22Rv1 (cell line): Measurements from ENCODE around the gene CFLAR.

Experiments
- CTCF ChIP-seq: fragments of 450-650 bp; IDR thresholded peaks from 2 replicates; pipeline ENCODE4 v1.5.1; 2017; ENCODE audit warnings: mild to moderate bottlenecking
- ZFX ChIP-seq: fragments of 450-650 bp; IDR thresholded peaks from 2 replicates; pipeline ENCODE4 v1.6.1; 2017; ENCODE audit warnings: antibody characterized with exemption, borderline replicate concordance

DNA sequence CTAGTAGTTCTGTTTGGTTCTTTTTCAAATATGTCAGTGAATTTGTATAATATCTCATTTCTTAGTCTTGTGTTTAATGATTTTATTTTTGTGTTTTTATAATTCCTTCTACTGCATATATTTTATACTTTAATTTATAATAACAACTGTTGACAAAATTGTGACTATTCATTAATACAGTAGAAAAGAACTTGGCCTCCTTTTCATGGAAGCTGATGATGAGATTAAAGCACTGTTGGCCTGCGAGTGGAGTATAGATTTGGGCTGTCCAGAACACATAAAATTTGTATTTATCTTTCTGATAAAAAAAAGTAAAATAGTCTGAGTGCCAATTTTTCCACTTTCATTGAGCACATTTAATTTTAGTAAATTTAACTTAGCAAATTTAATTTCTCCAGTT, 12.1 kb downstream of the CFLAR start:
- TF ChIP-seq CTCF (no peak), ZFX (no peak)
